Retinal pigment epithelial cell (primary cell): Measurements from ENCODE around the gene SPEF1.

Source experiments
- DNase-seq: peaks from one replicate; pipeline ENCODE4 v3.0.0-alpha.2; 2010; ENCODE audit warnings: low read depth
- H3K4me3 ChIP-seq: 2 replicates; pipeline ENCODE4 v1.5.1; 2011; ENCODE audit warnings: mild to moderate bottlenecking, low read length, control low read depth, moderate library complexity
- CTCF ChIP-seq: conservative IDR thresholded peaks from 2 replicates; pipeline ENCODE4 v1.5.1; 2011; ENCODE audit warnings: low read depth, low read length, control low read depth, inconsistent platforms

SPEF1 gene

GRCh38 chr20:3733119-3733995 is 47.9 kb downstream of the SPEF1 start:
- H3K4me3 ChIP-seq: no peak overlapping the region
- no peak for DNase-seq
- no peak for TF ChIP-seq CTCF

DNA sequence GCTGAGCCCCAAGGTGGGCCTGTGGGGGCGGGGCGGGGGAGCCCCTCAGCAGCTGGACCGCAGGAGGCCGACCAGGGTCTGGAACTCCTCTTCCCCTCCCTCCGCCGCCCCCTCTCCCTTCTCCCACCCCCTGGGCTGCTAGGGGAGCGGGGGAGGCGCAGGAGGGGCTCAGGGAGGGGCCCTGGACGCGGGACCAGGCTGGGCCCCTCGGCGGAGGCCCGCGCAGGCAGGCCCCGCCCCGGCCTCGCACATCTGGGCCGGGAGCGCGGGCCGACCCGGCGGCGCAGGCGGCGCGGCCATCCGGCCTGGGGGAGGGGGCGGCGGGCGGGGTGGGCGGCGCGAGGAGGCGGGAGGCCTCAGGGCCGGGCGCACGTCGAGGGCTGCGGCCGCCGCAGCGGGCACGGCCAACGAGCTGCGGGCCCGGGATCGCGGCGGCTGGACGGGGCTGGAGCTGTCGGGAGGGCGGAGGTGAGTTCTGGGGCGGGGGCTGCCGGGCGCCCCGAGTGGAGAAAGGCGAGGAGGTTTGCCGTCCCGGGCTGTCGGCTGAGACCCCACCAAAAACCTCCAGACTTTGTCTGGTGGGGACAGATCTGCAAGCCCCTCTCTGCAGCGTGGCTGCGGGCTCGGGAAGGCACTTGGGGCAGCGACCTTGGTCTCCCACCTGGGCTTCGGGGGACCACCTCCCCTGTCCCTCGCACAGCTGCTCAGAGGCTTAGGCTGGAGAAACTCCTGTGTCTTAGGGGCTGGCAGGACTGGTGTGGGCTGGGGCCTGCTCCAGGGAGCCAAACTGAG is 48.7 kb downstream of the SPEF1 start, which contains the start of gene HSPA12B:
HSPA12B (plus strand) TSS at position 359 of the 792 bp plus-strand sequence. CDS start 5,990 bp downstream, outside the sequence.
- DNase-seq: no peak
- H3K4me3 ChIP-seq: no peak within 1 kb of the TSS
- no peak for TF ChIP-seq CTCF

DNA sequence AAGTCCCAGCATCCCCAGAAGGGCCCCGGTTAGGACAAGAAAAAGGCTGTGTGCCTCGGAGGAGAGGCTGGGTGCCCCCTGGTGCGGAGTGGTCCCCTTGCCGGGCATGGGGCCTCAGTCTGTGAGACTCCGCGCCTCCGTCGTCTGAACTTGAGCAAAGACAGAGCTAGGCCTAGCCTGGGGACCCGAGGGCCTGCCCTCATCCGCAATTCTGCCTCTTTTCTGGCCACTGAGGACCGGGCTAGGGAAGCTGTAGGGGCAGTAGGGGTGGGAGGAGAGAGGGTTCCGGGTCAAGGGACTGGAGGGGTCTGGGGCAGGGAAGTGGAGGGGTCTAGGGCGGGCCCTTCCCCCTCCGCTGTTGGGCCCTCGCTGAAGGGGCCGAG is 49.3 kb downstream of the SPEF1 start:
- TF ChIP-seq CTCF: no peak
- DNase-seq: no peak
- no peak overlapping the region for H3K4me3 ChIP-seq

GRCh38 chr20:3730803-3731672 is 50.2 kb downstream of the SPEF1 start:
- DNase-seq: no peak
- TF ChIP-seq CTCF: no peak
- H3K4me3 ChIP-seq: no peak overlapping the region

GRCh38 chr20:3729811-3730540 is 51.3 kb downstream of the SPEF1 start:
- DNase-seq: no peak
- no peak overlapping the region for H3K4me3 ChIP-seq
- TF ChIP-seq CTCF: no peak

DNA sequence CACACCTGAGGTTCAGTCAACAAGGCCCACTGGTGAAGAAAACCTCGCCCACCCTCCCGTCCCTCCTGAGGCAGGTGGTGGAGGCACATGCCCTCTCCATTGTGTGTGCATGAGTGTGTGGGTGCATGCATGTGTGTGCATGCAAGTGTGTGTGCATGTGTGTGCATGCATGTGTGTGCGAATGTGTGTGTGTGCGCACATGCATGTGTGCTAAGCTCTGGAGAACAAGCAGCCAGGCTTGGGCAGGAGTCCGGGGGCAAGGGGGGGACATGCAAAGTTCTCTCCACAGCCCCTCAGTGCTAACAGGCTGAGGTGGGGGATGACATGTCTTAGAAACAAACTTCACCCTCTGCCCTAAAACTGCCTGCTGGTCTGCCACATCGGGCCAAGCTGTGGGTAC is 51.9 kb downstream of the SPEF1 start:
- DNase-seq: no peak
- H3K4me3 ChIP-seq: no peak overlapping the region
- no peak for TF ChIP-seq CTCF
